ENCODE results near the gene CENATAC. TPM values are rescaled to one million over a fixed set of nuclear protein-coding genes. Genes with fewer than 3 reads are reported as not detected.
"Not testable (repeated sequence)": the region's sequence is repeated elsewhere in the genome, so short reads cannot be mapped to it uniquely, and the experiment has no call there.

The CENATAC gene
- total RNA-seq, 2 donors from 2014 or later = 27.8 TPM

DNA sequence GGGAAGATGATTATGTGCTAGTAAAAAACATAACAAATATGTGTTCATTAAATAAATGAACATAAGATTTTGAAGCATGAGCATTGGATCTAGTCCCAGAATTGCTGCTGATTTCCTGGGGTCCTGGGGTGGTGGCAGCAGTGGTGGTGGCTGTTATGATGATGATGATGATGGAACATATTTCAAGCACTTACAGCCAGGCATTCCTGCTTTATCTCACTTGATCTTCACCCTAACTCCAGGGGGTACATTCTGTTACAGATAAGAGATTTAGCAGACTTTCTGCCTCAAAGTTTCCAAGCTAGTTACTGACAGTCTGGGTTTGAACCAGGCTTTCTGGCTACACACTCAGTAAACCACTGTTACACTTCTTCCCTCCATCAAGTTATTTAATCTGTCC, 25.8 kb downstream of the CENATAC start:
- intact Hi-C loops (cut with DNase I) = loop anchor here in 1 of 2 donors (5.0 kb wide), 1 partner anchor 39 kb away; no protein-coding TSS in a partner anchor
- peak; percentile 32 for DNase-seq (ENCODE audit: low spot score)

DNA sequence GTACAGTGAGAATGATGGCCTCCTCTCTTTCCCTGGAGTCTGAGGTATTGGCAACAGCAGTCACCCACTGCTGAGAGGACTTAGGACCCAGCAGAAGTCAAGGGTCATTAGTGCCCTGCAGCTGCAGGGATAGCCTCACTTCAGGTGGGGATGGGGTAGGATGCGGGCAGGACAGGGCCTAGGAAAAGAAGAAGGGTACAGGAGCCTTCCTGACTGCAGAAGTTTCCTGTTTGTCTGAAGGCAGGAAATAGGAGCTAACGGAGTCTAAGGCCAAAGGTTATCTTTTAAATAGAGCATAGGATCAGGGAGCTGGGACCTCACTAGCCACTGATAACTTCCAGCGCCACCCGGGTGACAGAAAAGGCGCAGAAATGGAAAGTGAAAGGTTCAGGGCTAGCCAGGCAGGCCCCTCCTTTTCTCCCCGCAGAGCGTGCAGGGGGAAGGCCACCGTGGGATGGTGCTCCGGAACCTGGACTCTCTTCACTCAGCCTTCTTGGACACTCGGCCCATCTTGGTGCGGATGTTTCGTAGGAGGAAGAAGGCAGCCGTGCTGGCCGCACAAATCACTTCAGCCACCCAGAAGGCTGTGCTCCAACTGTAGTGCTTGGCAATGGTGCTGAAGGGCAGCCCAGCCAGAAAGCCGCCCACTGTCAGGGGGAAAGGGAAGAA, 26.6 kb downstream of the CENATAC start:
- peak; percentile 74 for DNase-seq (ENCODE audit: low spot score)
- intact Hi-C loops (cut with DNase I) = loop anchor here in 1 of 2 donors (5.0 kb wide), 1 partner anchor 38 kb away; no protein-coding TSS in a partner anchor

DNA sequence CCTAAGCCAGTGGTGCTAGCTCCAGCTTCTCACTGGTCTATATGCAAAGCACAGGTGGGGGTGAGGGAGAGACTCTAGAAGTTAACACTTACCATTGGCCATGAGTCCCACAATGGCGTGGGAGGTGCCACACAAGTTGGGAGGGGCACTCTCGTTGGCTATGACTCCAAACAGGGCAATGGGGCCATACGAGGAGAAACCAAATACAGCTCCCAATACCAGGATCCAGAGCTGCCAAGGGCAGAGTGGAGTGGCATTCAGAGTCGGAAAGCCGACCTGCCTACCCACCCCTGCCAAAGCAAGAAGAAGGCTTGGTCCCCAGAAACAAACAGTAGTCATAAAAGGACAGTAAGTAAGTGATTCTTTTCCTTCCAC, 27.1 kb downstream of the CENATAC start:
- intact Hi-C loops (cut with DNase I) = no loop called here
- DNase-seq (ENCODE audit: low spot score) = peak; percentile 67

DNA sequence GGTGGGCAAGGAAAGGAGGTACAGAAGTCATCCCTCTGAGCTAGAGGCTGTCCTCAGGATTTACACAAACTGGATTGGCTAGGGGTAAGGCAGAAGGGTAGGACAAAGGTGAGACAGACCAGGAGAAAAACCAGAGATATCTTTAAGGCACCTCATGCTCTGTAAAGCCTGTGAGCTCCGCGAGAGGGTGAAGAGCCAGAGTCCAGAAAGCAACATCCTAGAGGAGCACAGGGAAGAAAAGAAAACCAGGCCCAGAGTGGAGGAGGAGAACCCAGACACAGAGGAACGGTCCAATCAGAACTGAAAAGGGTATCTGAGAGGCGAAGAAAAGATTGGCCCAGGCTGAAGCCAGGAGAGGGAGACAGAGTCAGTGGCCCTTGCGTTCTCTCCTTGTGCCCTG, 27.6 kb downstream of the CENATAC start:
- intact Hi-C loops (cut with DNase I) = no loop called here

GRCh38 chr11:119025978-119026766, 28.2 kb downstream of the CENATAC start:
- peak; percentile 58 for DNase-seq (ENCODE audit: low spot score)
- intact Hi-C loops (cut with DNase I) = no loop called here

More for the DNA sequence above, 27.6 kb downstream of the CENATAC start:
- DNase-seq (ENCODE audit: low spot score) = peak; percentile 6

DNA sequence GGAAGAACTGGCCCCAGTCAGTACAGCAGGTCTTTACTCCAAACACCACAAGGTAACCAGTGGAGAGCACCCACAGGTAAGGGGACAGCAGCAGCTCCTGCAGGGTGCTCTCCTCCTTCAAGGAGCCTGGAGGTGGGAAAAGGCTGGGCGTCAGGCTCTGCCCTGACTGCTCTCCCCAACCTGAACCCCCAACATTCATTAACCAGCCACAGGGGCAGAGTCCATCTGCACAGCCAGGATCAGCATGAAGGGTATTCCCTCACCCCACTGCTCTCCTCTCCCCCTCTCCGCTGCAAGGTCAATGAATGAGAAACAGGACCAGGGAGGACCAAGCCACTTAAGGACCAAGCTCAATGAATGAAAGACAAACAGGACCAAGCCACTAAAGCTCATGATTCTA, 29.0 kb downstream of the CENATAC start:
- intact Hi-C loops (cut with DNase I) = no loop called here
- DNase-seq (ENCODE audit: low spot score) = no peak

DNA sequence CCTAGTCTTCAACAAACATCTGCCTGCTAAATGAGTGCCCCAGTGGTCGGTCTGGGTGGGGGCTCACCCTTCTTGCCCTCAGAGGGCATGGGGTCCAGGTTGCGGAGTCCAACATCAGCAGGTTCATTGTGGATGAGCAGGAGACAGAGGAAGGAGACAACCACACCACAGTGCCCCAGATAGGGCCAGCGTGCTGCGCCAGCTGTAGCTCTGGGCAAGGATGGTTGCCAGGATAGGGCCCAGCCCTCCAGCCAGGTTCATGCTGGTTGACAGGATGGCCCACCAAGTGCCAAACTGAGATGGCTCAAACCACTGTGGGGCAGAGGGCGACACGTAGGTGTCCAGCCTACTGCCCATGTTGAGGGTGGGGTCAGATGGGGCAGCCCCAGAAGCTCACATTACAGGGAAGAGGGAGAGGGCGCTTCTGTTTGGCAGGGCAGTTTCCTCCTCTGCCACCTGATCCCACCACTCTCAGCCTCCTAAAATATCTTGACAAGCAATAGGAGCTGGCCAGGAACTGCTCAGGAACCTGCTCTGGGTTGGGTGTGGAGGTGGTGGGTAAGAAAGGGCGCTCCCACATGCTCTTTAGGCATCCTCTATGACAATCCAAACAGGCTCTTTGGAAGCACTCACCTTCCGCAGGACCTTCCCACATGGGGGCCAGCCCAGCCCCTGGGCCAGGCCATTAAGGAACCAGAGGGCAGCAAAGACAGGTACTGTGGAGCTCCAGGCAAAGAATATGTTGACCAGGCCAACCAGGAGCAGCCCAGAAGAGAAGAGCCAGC, 29.8 kb downstream of the CENATAC start:
- no peak for DNase-seq (ENCODE audit: low spot score)
- intact Hi-C loops (cut with DNase I) = no loop called here

DNA sequence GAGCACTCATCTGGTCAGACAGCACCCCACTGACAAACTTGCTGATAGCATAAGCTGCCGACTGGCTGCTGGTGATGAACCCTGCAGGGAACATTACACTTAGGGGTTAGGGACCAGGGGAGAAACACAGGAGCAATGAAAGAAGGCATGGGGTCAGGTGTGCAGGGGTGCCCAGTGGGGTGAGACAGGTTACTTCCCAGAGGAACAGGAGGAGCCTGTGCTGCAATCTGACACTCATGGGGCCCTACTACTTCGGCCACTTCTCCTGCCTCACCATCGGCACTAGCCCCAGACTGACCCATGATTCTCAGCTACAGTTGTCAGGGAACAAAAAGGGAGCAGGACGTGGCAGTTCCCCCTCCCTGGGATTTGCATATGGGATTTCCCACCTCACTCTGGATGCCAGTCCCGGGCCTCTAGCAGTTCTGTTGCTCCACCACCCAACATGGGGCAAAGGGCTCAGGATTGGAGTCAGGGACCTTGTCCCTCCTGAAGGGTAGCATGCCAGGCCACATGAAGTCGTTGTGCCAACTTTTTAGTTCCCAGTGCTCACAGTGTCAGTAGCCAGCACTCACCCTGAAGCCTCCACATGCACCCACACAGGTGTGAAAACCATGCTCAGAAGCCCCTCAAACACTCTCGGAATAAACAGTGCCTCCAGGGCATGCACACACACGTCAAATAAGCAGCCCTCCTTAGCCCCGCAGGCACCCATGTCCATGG, 30.6 kb downstream of the CENATAC start:
- intact Hi-C loops (cut with DNase I) = no loop called here

GRCh38 chr11:119029069-119029339, 31.1 kb downstream of the CENATAC start:
- intact Hi-C loops (cut with DNase I) = no loop called here
- DNase-seq (ENCODE audit: low spot score) = no peak

More for the DNA sequence above, 30.6 kb downstream of the CENATAC start:
- peak; percentile 43 for DNase-seq (ENCODE audit: low spot score)

DNA sequence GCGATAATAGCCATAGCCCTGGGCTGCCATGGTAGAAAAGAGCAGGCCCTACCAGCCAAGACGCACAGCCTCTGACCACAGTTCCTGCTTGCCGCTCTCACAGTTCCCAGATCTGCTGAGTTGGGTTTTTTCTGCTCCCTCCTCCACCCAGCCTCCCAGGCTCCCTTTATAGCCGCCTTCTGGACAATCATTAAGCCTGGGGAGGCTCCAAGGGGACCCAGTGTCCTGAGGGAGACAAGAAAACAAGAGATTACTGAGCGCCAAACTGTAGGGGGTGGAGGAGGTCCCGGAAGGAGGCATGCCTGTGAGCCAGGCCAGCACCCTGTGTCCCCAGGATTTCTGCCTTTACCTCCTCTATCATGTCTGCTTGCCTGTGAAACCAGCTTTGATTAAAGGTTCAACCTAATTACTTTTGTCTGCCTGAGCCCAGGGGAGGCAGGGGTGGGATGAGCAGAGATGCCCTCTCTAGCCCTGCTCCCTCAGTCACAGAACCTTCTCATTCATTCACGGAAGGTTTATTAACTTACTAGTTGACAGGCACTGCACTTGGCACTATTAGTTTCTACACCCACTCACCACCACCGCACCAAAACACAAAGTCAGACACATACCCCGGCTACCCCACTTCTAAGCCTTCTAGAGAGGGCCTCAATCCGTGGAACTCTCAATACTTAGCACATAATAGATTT, 31.5 kb downstream of the CENATAC start:
- no peak for DNase-seq (ENCODE audit: low spot score)
- intact Hi-C loops (cut with DNase I) = no loop called here

DNA sequence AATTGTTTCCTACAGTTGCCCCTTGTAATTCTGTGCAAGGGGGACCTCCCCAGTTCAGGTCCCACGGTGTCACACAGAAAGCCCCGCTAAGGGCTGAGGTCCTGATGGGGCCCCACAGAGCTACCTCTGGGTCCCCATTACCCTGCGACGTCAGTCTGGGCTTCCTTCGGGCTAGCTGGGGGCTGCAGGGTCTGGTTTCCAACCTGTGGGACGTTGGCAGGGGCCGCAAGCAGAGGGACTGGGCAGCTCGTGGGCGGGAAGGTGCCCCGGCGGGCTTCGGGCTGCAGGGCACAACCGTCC, 32.0 kb downstream of the CENATAC start:
- intact Hi-C loops (cut with DNase I) = no loop called here
- no peak for DNase-seq (ENCODE audit: low spot score)

- DNase-seq (ENCODE audit: low spot score) = peak; percentile 99
- intact Hi-C loops (cut with DNase I) = no loop called here
Observed at GRCh38 chr11:119030329-119031047, 32.5 kb downstream of the CENATAC start, which contains the start of gene SLC37A4. SLC37A4 (minus strand) TSS chr11:119030877.

GRCh38 chr11:119031912-119032280, 34.0 kb downstream of the CENATAC start:
- intact Hi-C loops (cut with DNase I) = no loop called here

GRCh38 chr11:119033421-119033820, 35.5 kb downstream of the CENATAC start:
- intact Hi-C loops (cut with DNase I) = not testable (repeated sequence)
- DNase-seq (ENCODE audit: low spot score) = peak; percentile 23

More at GRCh38 chr11:119031912-119032280, 34.0 kb downstream of the CENATAC start:
- DNase-seq (ENCODE audit: low spot score) = no peak

- intact Hi-C loops (cut with DNase I) = no loop called here
- no peak for DNase-seq (ENCODE audit: low spot score)
Observed at GRCh38 chr11:119034813-119035212, 36.9 kb downstream of the CENATAC start.

DNA sequence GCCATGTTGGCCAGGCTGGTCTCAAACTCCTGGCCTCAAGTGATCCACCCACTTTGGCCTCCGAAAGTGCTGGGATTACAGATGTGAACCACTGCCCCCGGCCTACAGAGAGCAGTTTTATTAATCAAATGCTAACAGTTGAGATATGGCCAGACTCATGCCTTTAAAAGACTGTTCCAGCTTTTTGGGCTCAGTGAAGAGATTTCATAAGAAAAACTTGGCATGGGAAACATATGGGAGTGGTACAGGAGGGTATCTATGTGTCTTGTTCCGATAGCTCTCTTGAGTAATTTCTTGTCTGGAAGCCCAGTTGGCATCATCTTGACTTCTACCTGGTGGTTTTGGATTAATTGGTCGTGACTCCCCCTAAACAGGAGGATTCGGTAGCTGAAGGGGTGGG, 40.9 kb downstream of the CENATAC start:
- intact Hi-C loops (cut with DNase I) = no loop called here

GRCh38 chr11:119039471-119039870, 41.5 kb downstream of the CENATAC start:
- intact Hi-C loops (cut with DNase I); DNase-seq (ENCODE audit: low spot score): not testable (repeated sequence)

More for the DNA sequence above, 40.9 kb downstream of the CENATAC start:
- DNase-seq (ENCODE audit: low spot score) = no peak

DNA sequence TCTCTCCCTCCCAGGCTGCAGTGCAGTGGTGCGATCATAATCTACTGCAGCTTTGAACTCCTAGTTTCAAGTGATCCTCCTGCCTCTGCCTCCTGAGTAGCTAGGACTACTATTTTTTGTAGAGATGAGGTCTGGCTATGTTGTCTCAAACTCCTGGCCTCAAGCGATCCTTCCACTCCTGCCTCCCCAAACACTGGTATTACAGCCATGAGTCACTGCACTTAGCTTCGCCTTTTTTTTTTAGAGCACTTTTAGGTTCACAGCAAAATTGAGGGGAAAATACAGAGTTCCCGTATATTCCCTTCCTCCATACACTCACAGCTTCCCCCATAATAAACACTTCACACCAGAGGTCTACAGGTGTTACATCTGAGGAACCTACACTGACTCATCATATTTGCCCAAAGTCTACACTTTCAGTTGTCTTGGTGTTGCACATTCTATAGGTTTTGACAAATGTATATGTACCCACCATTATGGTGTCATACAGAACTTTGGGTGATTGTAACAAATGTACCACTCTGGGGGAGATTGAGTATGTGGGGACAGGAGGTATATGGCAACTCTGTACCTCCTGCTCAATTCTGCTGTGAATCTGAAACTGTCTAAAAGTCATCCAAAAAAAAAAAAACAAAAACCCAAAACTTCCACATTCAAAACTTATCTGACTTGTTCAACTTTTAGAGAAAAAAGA, 44.0 kb downstream of the CENATAC start:
- intact Hi-C loops (cut with DNase I) = no loop called here

More for the DNA sequence above, 44.0 kb downstream of the CENATAC start:
- DNase-seq (ENCODE audit: low spot score) = no peak
